ENCODE data around the gene RAPGEF4.

The RAPGEF4 gene

GRCh38 chr2:173086518-173087213 lies 351.0 kb downstream of the RAPGEF4 start:
- no peak for FAIRE-seq
- no peak for DNase-seq (ENCODE audit: insufficient read length, low spot score)
- no peak for TF ChIP-seq CTCF (IDR thresholded peaks at IDR 0.05; ENCODE audit: insufficient read depth, missing control alignments)

- DNase-seq (ENCODE audit: insufficient read length, low spot score) = no peak
- no peak for TF ChIP-seq CTCF (IDR thresholded peaks at IDR 0.05; ENCODE audit: insufficient read depth, missing control alignments)
- no peak for FAIRE-seq
Observed at GRCh38 chr2:173087214-173087581, 351.6 kb downstream of the RAPGEF4 start.

GRCh38 chr2:173087793-173088496 lies 352.3 kb downstream of the RAPGEF4 start:
- TF ChIP-seq CTCF (IDR thresholded peaks at IDR 0.05; ENCODE audit: insufficient read depth, missing control alignments) = no peak
- DNase-seq (ENCODE audit: insufficient read length, low spot score) (no peak), FAIRE-seq (no peak)

GRCh38 chr2:173090276-173090877 lies 354.7 kb downstream of the RAPGEF4 start:
- FAIRE-seq (no peak), DNase-seq (ENCODE audit: insufficient read length, low spot score) (no peak)
- no peak for TF ChIP-seq CTCF (IDR thresholded peaks at IDR 0.05; ENCODE audit: insufficient read depth, missing control alignments)

- FAIRE-seq = no peak
- TF ChIP-seq CTCF (IDR thresholded peaks at IDR 0.05; ENCODE audit: insufficient read depth, missing control alignments) = peak; percentile 6
Observed at GRCh38 chr2:173090973-173091660, 355.5 kb downstream of the RAPGEF4 start.

GRCh38 chr2:173091910-173092309 lies 356.3 kb downstream of the RAPGEF4 start:
- FAIRE-seq (no peak), DNase-seq (ENCODE audit: insufficient read length, low spot score) (no peak)
- TF ChIP-seq CTCF (IDR thresholded peaks at IDR 0.05; ENCODE audit: insufficient read depth, missing control alignments) = no peak

More at GRCh38 chr2:173090973-173091660, 355.5 kb downstream of the RAPGEF4 start:
- no peak for DNase-seq (ENCODE audit: insufficient read length, low spot score)
